GM21367 (cell line): ENCODE results near the gene LDHAL6A.
A peak's percentile ranks its signal among the peaks of the same experiment; 100 is the strongest.

Source experiments
- ATAC-seq: cut with Tn5 transposase; IDR thresholded peaks from one replicate; pipeline ENCODE4 v1.9.1; 2021; ENCODE audit not compliant: unreplicated experiment

Gene LDHAL6A

GRCh38 chr11:18490319-18490718 lies 34.7 kb downstream of the LDHAL6A start:
- ATAC-seq: no peak

GRCh38 chr11:18490736-18491485 lies 35.3 kb downstream of the LDHAL6A start:
- ATAC-seq: no peak

- ATAC-seq: no peak
Observed at GRCh38 chr11:18491924-18492323, 36.3 kb downstream of the LDHAL6A start.

GRCh38 chr11:18492888-18493287 lies 37.2 kb downstream of the LDHAL6A start:
- no peak for ATAC-seq

- no peak for ATAC-seq
Observed at GRCh38 chr11:18493310-18493709, 37.7 kb downstream of the LDHAL6A start.

- ATAC-seq: no peak
Observed at GRCh38 chr11:18495271-18495670, 39.6 kb downstream of the LDHAL6A start.

GRCh38 chr11:18495703-18496102 lies 40.0 kb downstream of the LDHAL6A start:
- ATAC-seq: no peak

- ATAC-seq: no peak
Observed at GRCh38 chr11:18498039-18498438, 42.4 kb downstream of the LDHAL6A start.

- no peak for ATAC-seq
Observed at GRCh38 chr11:18501629-18502028, 46.0 kb downstream of the LDHAL6A start.

- no peak for ATAC-seq
Observed at GRCh38 chr11:18502352-18502751, 46.7 kb downstream of the LDHAL6A start.

- no peak for ATAC-seq
Observed at GRCh38 chr11:18521122-18521521, 65.5 kb downstream of the LDHAL6A start.

GRCh38 chr11:18522388-18522787 lies 66.7 kb downstream of the LDHAL6A start:
- ATAC-seq: no peak

GRCh38 chr11:18523084-18523483 lies 67.4 kb downstream of the LDHAL6A start:
- no peak for ATAC-seq

GRCh38 chr11:18524248-18524647 lies 68.6 kb downstream of the LDHAL6A start:
- ATAC-seq: no peak

- no peak for ATAC-seq
Observed at GRCh38 chr11:18526130-18526520, 70.5 kb downstream of the LDHAL6A start.

- ATAC-seq: peak; percentile 90
Observed at GRCh38 chr11:18526521-18527296, 71.1 kb downstream of the LDHAL6A start, which contains the start of gene TSG101. Gene TSG101 (minus strand): TSS chr11:18526942. CDS start chr11:18526816, 126 bp downstream.

- no peak for ATAC-seq
Observed at GRCh38 chr11:18527512-18527911, 71.9 kb downstream of the LDHAL6A start.
